Smooth muscle cell (in vitro differentiated cells): ENCODE results near the gene ZKSCAN3. TPM values are rescaled to one million over a fixed set of nuclear protein-coding genes. Genes with fewer than 3 reads are reported as not detected.
A peak's percentile ranks its signal among the peaks of the same experiment; 100 is the strongest.

Experiments used
- DNase-seq: peaks from one replicate; lab custom pipeline; 2025; ENCODE audit not compliant: unreplicated experiment; lab: John Stamatoyannopoulos, UW
- H2AFZ ChIP-seq: fragments of 200-600 bp; sonication (generic); 2 replicates; pipeline ENCODE4 v1.6.0; 2016; ENCODE audit warnings: antibody characterized with exemption, low read depth, mild to moderate bottlenecking
- H3F3A ChIP-seq: fragments of 200-600 bp; sonication (generic); 2 replicates; pipeline ENCODE4 v1.6.0; 2017; ENCODE audit warnings: antibody characterized with exemption, low read depth
- H3K27ac ChIP-seq: fragments of 200-600 bp; sonication (generic); 2 replicates; pipeline ENCODE4 v1.5.1; 2016; ENCODE audit warnings: low read depth, mild to moderate bottlenecking
- H3K27me3 ChIP-seq: fragments of 200-600 bp; sonication (generic); 2 replicates; pipeline ENCODE4 v1.6.1; 2016; ENCODE audit warnings: low read depth, mild to moderate bottlenecking
- H3K36me3 ChIP-seq: fragments of 200-600 bp; sonication (generic); 2 replicates; pipeline ENCODE4 v1.5.1; 2016; ENCODE audit warnings: low read depth
- H3K4me1 ChIP-seq: fragments of 200-600 bp; sonication (generic); 2 replicates; pipeline ENCODE4 v1.5.1; 2016; ENCODE audit warnings: low read depth
- H3K4me2 ChIP-seq: fragments of 200-600 bp; sonication (generic); 2 replicates; pipeline ENCODE4 v1.6.0; 2016; ENCODE audit warnings: mild to moderate bottlenecking
- H3K4me3 ChIP-seq: fragments of 200-600 bp; sonication (generic); 2 replicates; pipeline ENCODE4 v1.5.1; 2016; ENCODE audit warnings: mild to moderate bottlenecking
- H3K79me2 ChIP-seq: fragments of 200-600 bp; sonication (generic); 2 replicates; pipeline ENCODE4 v1.6.0; 2016; ENCODE audit warnings: low read depth, mild to moderate bottlenecking
- H3K9ac ChIP-seq: fragments of 200-600 bp; sonication (generic); 2 replicates; pipeline ENCODE4 v1.6.0; 2016; ENCODE audit warnings: low read depth
- H3K9me3 ChIP-seq: fragments of 200-600 bp; sonication (generic); replicated peaks from 2 replicates; pipeline ENCODE4 v1.5.1; 2016; ENCODE audit warnings: low read depth
- H4K20me1 ChIP-seq: fragments of 200-600 bp; sonication (generic); 2 replicates; pipeline ENCODE4 v1.6.0; 2016; ENCODE audit warnings: low read depth
- WGBS: methylation state at CpG from one replicate; pipeline ENCODE4 v1.1.7; 2016; ENCODE audit warnings: low lambda C conversion rate; 5-methylcytosine and 5-hydroxymethylcytosine counted together
- polyA plus RNA-seq: library from polyadenylated mRNA; unstranded; fragments of >200 nt; fragmentation: Nextera tagmentation; extraction: Ambion mirVana; gene quantifications from 2 replicates; pipeline ENCODE4 v1.2.1, GENCODE V29; 2016
- total RNA-seq: library from RNA; depleted of rRNA; stranded (reverse); fragments of >200 nt; gene quantifications from 2 replicates; pipeline ENCODE4 v1.2.3, GENCODE V29; 2014
- TF ChIP-seq, protein P1 (sequence below): fragments of 200-600 bp; sonication (generic); IDR thresholded peaks from 2 replicates; pipeline ENCODE4 v1.5.1; 2017; ENCODE audit warnings: borderline replicate concordance, mild to moderate bottlenecking, antibody characterized with exemption; ENCODE audit not compliant: insufficient read depth, poor library complexity, severe bottlenecking

ZKSCAN3 gene
- total and polyA plus RNA-seq, 2 experiments from 2014 or later = 3.6 to 5.2 TPM

GRCh38 chr6:28399350-28400121 lies 49.8 kb downstream of the ZKSCAN3 start, which contains the start of gene ZSCAN12:
ZSCAN12 (minus strand) TSS chr6:28399747; CDS start chr6:28398405, 1,342 bp downstream.
- Histone ChIP-seq H2AFZ (peak within 1 kb of the TSS; percentile 99), H3K4me1 (peaks cover 24% of the 10 kb centered on the region), H3K36me3 (peaks cover 4% of the 10 kb centered on the region), H3K9ac (peak within 1 kb of the TSS; percentile 83), H3F3A (peaks cover 3% of the 10 kb centered on the region), H3K27me3 (peaks cover 10% of the 10 kb centered on the region), H3K4me3 (peak within 1 kb of the TSS; percentile 91), H4K20me1 (peaks cover 9% of the 10 kb centered on the region), H3K79me2 (peaks cover 38% of the 10 kb centered on the region), H3K27ac (peak within 1 kb of the TSS; percentile 58), H3K4me2 (peak within 1 kb of the TSS; percentile 99), H3K9me3 (no peaks in the 10 kb centered on the region)
- WGBS = 1% methylated on average over 49 of the region's 49 CpGs
- TF ChIP-seq, protein P1, sequence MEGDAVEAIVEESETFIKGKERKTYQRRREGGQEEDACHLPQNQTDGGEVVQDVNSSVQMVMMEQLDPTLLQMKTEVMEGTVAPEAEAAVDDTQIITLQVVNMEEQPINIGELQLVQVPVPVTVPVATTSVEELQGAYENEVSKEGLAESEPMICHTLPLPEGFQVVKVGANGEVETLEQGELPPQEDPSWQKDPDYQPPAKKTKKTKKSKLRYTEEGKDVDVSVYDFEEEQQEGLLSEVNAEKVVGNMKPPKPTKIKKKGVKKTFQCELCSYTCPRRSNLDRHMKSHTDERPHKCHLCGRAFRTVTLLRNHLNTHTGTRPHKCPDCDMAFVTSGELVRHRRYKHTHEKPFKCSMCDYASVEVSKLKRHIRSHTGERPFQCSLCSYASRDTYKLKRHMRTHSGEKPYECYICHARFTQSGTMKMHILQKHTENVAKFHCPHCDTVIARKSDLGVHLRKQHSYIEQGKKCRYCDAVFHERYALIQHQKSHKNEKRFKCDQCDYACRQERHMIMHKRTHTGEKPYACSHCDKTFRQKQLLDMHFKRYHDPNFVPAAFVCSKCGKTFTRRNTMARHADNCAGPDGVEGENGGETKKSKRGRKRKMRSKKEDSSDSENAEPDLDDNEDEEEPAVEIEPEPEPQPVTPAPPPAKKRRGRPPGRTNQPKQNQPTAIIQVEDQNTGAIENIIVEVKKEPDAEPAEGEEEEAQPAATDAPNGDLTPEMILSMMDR = peak; percentile 68
- peak; percentile 31 for DNase-seq

DNA sequence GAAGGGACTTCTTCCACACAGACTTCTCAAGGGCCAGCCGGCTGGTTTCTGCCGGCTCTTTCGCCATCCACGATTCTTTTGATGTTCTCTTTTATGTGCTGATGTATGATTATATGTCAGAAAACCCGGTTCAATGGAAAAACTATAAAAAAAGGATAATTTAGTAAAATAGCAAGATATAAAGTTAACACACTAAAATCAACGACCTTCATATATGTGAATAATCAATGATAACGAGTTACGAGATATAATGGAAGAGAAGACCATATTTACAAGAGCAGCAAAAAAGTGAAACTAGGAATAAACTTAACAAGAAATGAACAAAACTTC lies 50.3 kb downstream of the ZKSCAN3 start:
- Histone ChIP-seq H3F3A (peaks cover 3% of the 10 kb centered on the region), H3K4me1 (peaks cover 24% of the 10 kb centered on the region), H2AFZ (peak overlapping the region; percentile 99), H4K20me1 (peaks cover 7% of the 10 kb centered on the region), H3K9me3 (no peaks in the 10 kb centered on the region), H3K27ac (peak overlapping the region; percentile 28), H3K9ac (peak overlapping the region; percentile 83), H3K4me3 (peak overlapping the region; percentile 91), H3K27me3 (peaks cover 10% of the 10 kb centered on the region), H3K36me3 (peaks cover 4% of the 10 kb centered on the region), H3K4me2 (peak overlapping the region; percentile 99), H3K79me2 (peaks cover 38% of the 10 kb centered on the region)
- TF ChIP-seq, protein P1 = no peak
- WGBS = 22% methylated on average over 8 of the region's 8 CpGs
- no peak for DNase-seq

DNA sequence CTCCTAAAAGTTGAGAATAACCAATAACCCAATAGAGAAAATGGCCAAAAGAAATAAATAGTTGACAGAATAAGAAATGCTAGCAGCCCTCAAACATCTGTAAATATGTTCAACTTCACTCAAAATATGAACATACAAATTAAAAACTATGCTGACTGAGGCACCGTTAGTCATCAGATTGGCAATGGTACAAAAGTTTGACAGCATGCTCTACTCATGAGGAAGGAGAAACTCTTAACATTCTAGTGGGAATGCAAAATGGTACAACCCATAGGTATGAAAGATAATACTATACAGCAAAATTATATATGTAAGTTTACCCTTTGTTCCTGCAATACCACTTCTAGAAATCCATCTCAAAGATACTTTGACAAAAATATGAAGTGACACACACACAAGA lies 51.4 kb downstream of the ZKSCAN3 start:
- Histone ChIP-seq H3K79me2 (peaks cover 27% of the 10 kb centered on the region), H3F3A (peaks cover 3% of the 10 kb centered on the region), H2AFZ (no peak overlapping the region), H3K4me3 (no peak overlapping the region), H3K4me2 (no peak overlapping the region), H3K9me3 (no peaks in the 10 kb centered on the region), H3K27ac (no peak overlapping the region), H4K20me1 (no peaks in the 10 kb centered on the region), H3K27me3 (peaks cover 10% of the 10 kb centered on the region), H3K36me3 (peaks cover 4% of the 10 kb centered on the region), H3K4me1 (peaks cover 24% of the 10 kb centered on the region), H3K9ac (no peak overlapping the region)
- TF ChIP-seq, protein P1 = no peak
- DNase-seq = no peak
- 97% methylated on average over 1 of the region's 1 CpG for WGBS
